CD4-positive, alpha-beta T cell treated with Interleukin-1 beta for 1 hour (primary cell): ENCODE results near the gene EN1.

Experiments used
- DNase-seq, 2 donors: peaks; one replicate each; pipeline ENCODE4 v3.0.0-alpha.2; 2020 to 2022

The EN1 gene

GRCh38 chr2:118842661-118843482, 4.6 kb downstream of the EN1 start:
- no peak for DNase-seq

GRCh38 chr2:118841828-118842461, 5.5 kb downstream of the EN1 start:
- no peak for DNase-seq

- DNase-seq = no peak
Measured at GRCh38 chr2:118841450-118841827, 6.0 kb downstream of the EN1 start.

- DNase-seq = no peak
Measured at GRCh38 chr2:118838741-118839455, 8.6 kb downstream of the EN1 start.

- no peak for DNase-seq
Measured at GRCh38 chr2:118837621-118838020, 9.8 kb downstream of the EN1 start.

GRCh38 chr2:118837067-118837466, 10.4 kb downstream of the EN1 start:
- DNase-seq = no peak

GRCh38 chr2:118836411-118836930, 11.0 kb downstream of the EN1 start:
- DNase-seq = no peak

GRCh38 chr2:118835746-118836410, 11.6 kb downstream of the EN1 start:
- no peak for DNase-seq

GRCh38 chr2:118834901-118835745, 12.3 kb downstream of the EN1 start:
- DNase-seq = no peak

- DNase-seq = no peak
Measured at GRCh38 chr2:118834440-118834810, 13.0 kb downstream of the EN1 start.

- DNase-seq = no peak
Measured at GRCh38 chr2:118833716-118834439, 13.6 kb downstream of the EN1 start.

GRCh38 chr2:118832791-118833715, 14.4 kb downstream of the EN1 start:
- DNase-seq = no peak

- DNase-seq = no peak
Measured at GRCh38 chr2:118832071-118832790, 15.2 kb downstream of the EN1 start.

GRCh38 chr2:118830881-118831280, 16.6 kb downstream of the EN1 start:
- DNase-seq = no peak

- DNase-seq = no peak
Measured at GRCh38 chr2:118830118-118830517, 17.3 kb downstream of the EN1 start.

GRCh38 chr2:118826093-118826492, 21.4 kb downstream of the EN1 start:
- DNase-seq = no peak

- DNase-seq = no peak
Measured at GRCh38 chr2:118823633-118824032, 23.8 kb downstream of the EN1 start.

GRCh38 chr2:118822572-118822971, 24.9 kb downstream of the EN1 start:
- DNase-seq = no peak

- no peak for DNase-seq
Measured at GRCh38 chr2:118822015-118822414, 25.4 kb downstream of the EN1 start.

GRCh38 chr2:118817469-118817868, 30.0 kb downstream of the EN1 start:
- no peak for DNase-seq
